ENCODE data around the gene NR1D1. TPM values are rescaled to one million over a fixed set of nuclear protein-coding genes. Genes with fewer than 3 reads are reported as not detected.
A peak's percentile ranks its signal among the peaks of the same experiment; 100 is the strongest.

The NR1D1 gene
- polyA plus RNA-seq, 1 of the 3 experiments (the other 2 are of a cell fraction), result 6.5 TPM

DNA sequence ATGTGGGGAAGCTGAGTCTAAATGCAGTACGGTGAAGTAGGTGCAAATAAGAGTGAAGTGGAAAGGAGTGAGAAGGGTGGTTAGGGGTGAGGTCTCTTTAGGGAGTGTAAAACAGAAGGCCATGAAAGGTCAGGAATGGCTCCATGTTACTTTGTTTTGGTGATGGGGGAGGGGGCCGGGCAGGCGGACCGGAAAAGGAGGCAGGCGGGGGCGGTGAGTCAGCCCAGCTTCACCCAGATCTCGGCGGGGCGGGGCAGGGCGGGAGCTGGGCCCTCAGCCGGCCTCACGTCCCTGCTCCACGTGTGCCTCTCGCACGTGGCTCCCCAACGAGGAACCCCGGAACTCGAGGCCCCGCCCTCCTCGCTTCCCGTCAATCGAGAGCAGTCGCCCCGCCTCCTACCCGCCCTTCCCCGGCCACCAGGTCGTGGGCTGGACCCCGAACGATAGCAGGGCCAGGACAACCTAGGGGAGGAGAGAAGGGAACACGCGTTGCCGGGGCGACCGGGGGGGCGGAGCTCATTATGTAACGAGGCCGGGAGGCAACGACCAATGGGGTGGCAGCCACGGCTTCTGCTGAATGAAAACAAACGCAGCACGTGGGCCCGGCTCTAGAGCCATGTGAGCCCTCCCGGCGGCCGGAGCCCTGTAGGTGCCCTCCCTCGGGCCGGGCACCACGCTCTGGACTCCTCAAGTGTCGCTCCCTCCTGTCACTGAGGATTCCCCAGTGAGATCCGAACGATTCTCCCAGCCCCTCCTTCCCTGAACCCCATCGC is 1.4 kb downstream of the NR1D1 start:
- Histone ChIP-seq H3K4me2 (peak overlapping the region; percentile 96), H3F3A (replicated peaks; ENCODE audit: insufficient read depth) (peaks cover 14% of the 10 kb centered on the region), H3K36me3 (replicated peaks in 1 of 2; ENCODE audit: control insufficient read depth in 1 of 2, insufficient read depth in 2 of 2, low read length in 1 of 2) (peaks cover 21 to 27% of the 10 kb centered on the region in 2 experiments), H3K4me3 (ENCODE audit: low read depth in 2 of 2, low read length in 1 of 2) (peak overlapping the region; percentile 73 to 96), H2AFZ (ENCODE audit: low read depth) (no peak overlapping the region), H3K4me1 (ENCODE audit: control insufficient read depth in 1 of 2, insufficient read depth in 2 of 2, low read depth in 1 of 2, low read length in 1 of 2) (peaks cover 14 to 28% of the 10 kb centered on the region in 2 experiments; a peak in 1 of 4 replicates), H3K9ac (peak overlapping the region; percentile 99), H3K27me3 (ENCODE audit: insufficient read depth) (no peaks in the 10 kb centered on the region), H3K79me2 (ENCODE audit: insufficient read depth) (peaks cover 31% of the 10 kb centered on the region), H4K20me1 (ENCODE audit: insufficient read depth) (0 out of 2 replicates have a peak, but pooled peaks cover 5% of the 10 kb centered on the region), H3K9me2 (no peaks in the 10 kb centered on the region), H3K27ac (ENCODE audit: low read depth in 2 of 2, low read length in 1 of 2) (peak overlapping the region; percentile 74 to 95), H3K9me3 (no peaks in the 10 kb centered on the region)
- CTCF ChIA-PET, result interaction anchor here (0.9 to 12.5 kb wide), 13 partner anchors 8 to 92 kb away, joined by 3 to 98 read pairs (median 4); partner anchors contain the start of gene RAPGEFL1
- peak; percentile 97 for DNase-seq
- 4% methylated on average over 25 of the region's 52 CpGs for WGBS (ENCODE audit: low lambda C conversion rate)
- POLR2A ChIA-PET, result interaction anchor here (1.4 to 3.3 kb wide), 3 partner anchors 14 to 120 kb away, joined by 3 to 25 read pairs (median 9); partner anchors contain the start of gene WIPF2
- TF ChIP-seq, protein P1, sequence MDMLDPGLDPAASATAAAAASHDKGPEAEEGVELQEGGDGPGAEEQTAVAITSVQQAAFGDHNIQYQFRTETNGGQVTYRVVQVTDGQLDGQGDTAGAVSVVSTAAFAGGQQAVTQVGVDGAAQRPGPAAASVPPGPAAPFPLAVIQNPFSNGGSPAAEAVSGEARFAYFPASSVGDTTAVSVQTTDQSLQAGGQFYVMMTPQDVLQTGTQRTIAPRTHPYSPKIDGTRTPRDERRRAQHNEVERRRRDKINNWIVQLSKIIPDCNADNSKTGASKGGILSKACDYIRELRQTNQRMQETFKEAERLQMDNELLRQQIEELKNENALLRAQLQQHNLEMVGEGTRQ (IDR thresholded peaks at IDR 0.05; ENCODE audit: borderline replicate concordance, low read depth, low read length), result 0 out of 2 replicates have a peak, but pooled peaks have one; percentile 4
- TF ChIP-seq SIN3A (IDR thresholded peaks at IDR 0.05; ENCODE audit: borderline replicate concordance, low read depth, low read length), result peak; percentile 87
- TF ChIP-seq, protein P2, sequence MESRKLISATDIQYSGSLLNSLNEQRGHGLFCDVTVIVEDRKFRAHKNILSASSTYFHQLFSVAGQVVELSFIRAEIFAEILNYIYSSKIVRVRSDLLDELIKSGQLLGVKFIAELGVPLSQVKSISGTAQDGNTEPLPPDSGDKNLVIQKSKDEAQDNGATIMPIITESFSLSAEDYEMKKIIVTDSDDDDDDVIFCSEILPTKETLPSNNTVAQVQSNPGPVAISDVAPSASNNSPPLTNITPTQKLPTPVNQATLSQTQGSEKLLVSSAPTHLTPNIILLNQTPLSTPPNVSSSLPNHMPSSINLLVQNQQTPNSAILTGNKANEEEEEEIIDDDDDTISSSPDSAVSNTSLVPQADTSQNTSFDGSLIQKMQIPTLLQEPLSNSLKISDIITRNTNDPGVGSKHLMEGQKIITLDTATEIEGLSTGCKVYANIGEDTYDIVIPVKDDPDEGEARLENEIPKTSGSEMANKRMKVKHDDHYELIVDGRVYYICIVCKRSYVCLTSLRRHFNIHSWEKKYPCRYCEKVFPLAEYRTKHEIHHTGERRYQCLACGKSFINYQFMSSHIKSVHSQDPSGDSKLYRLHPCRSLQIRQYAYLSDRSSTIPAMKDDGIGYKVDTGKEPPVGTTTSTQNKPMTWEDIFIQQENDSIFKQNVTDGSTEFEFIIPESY (IDR thresholded peaks at IDR 0.05; ENCODE audit: borderline replicate concordance, low read depth), result no peak
- peak; percentile 99 for TF ChIP-seq MXI1 (IDR thresholded peaks at IDR 0.05; ENCODE audit: low read depth, low read length)
- TF ChIP-seq TEAD4 (IDR thresholded peaks at IDR 0.05; ENCODE audit: borderline replicate concordance, insufficient read depth), result peak; percentile 47; the same call in 1 of the 2 replicates
- peak; percentile 82 for TF ChIP-seq JUND (IDR thresholded peaks at IDR 0.05)
- TF ChIP-seq TAF1 (IDR thresholded peaks at IDR 0.05; ENCODE audit: borderline replicate concordance, low read depth, low read length), result peak; percentile 47; the same call in 1 of the 2 replicates
- TF ChIP-seq, protein P3, sequence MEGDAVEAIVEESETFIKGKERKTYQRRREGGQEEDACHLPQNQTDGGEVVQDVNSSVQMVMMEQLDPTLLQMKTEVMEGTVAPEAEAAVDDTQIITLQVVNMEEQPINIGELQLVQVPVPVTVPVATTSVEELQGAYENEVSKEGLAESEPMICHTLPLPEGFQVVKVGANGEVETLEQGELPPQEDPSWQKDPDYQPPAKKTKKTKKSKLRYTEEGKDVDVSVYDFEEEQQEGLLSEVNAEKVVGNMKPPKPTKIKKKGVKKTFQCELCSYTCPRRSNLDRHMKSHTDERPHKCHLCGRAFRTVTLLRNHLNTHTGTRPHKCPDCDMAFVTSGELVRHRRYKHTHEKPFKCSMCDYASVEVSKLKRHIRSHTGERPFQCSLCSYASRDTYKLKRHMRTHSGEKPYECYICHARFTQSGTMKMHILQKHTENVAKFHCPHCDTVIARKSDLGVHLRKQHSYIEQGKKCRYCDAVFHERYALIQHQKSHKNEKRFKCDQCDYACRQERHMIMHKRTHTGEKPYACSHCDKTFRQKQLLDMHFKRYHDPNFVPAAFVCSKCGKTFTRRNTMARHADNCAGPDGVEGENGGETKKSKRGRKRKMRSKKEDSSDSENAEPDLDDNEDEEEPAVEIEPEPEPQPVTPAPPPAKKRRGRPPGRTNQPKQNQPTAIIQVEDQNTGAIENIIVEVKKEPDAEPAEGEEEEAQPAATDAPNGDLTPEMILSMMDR (IDR thresholded peaks at IDR 0.05), result no peak
- TF ChIP-seq RAD21 (IDR thresholded peaks at IDR 0.05; ENCODE audit: low read length), result no peak
- no peak; the same call in 1 of the 2 replicates for TF ChIP-seq POLR2AphosphoS5 (IDR thresholded peaks at IDR 0.05; ENCODE audit: low read depth, low read length)
- TF ChIP-seq FOSL2 (IDR thresholded peaks at IDR 0.05; ENCODE audit: borderline replicate concordance, low read depth), result peak; percentile 91
- no peak for TF ChIP-seq NRF1 (IDR thresholded peaks at IDR 0.05; ENCODE audit: low read depth, low read length)
- no peak; the same call in 1 of the 2 replicates for TF ChIP-seq SMC3 (IDR thresholded peaks at IDR 0.05; ENCODE audit: low read depth, low read length)
- TF ChIP-seq FOXJ3 (CRISPR knock-in tag; IDR thresholded peaks at IDR 0.05), result no peak
- TF ChIP-seq, protein P4, sequence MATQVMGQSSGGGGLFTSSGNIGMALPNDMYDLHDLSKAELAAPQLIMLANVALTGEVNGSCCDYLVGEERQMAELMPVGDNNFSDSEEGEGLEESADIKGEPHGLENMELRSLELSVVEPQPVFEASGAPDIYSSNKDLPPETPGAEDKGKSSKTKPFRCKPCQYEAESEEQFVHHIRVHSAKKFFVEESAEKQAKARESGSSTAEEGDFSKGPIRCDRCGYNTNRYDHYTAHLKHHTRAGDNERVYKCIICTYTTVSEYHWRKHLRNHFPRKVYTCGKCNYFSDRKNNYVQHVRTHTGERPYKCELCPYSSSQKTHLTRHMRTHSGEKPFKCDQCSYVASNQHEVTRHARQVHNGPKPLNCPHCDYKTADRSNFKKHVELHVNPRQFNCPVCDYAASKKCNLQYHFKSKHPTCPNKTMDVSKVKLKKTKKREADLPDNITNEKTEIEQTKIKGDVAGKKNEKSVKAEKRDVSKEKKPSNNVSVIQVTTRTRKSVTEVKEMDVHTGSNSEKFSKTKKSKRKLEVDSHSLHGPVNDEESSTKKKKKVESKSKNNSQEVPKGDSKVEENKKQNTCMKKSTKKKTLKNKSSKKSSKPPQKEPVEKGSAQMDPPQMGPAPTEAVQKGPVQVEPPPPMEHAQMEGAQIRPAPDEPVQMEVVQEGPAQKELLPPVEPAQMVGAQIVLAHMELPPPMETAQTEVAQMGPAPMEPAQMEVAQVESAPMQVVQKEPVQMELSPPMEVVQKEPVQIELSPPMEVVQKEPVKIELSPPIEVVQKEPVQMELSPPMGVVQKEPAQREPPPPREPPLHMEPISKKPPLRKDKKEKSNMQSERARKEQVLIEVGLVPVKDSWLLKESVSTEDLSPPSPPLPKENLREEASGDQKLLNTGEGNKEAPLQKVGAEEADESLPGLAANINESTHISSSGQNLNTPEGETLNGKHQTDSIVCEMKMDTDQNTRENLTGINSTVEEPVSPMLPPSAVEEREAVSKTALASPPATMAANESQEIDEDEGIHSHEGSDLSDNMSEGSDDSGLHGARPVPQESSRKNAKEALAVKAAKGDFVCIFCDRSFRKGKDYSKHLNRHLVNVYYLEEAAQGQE (IDR thresholded peaks at IDR 0.05; ENCODE audit: low read depth, low read length), result peak; percentile 62; the same call in 1 of the 2 replicates
- no peak for TF ChIP-seq RCOR1 (IDR thresholded peaks at IDR 0.05; ENCODE audit: low read length)
- TF ChIP-seq, protein P5, sequence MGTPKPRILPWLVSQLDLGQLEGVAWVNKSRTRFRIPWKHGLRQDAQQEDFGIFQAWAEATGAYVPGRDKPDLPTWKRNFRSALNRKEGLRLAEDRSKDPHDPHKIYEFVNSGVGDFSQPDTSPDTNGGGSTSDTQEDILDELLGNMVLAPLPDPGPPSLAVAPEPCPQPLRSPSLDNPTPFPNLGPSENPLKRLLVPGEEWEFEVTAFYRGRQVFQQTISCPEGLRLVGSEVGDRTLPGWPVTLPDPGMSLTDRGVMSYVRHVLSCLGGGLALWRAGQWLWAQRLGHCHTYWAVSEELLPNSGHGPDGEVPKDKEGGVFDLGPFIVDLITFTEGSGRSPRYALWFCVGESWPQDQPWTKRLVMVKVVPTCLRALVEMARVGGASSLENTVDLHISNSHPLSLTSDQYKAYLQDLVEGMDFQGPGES (IDR thresholded peaks at IDR 0.05; ENCODE audit: low read depth, low read length), result no peak
- no peak for TF ChIP-seq EZH2phosphoT487 (IDR thresholded peaks at IDR 0.05; ENCODE audit: borderline replicate concordance, low read depth)
- TF ChIP-seq EP300 (IDR thresholded peaks at IDR 0.05; ENCODE audit: borderline replicate concordance in 1 of 2, low read depth in 1 of 2, low read length in 1 of 2), result peak; percentile 16 to 81; a peak in 2 of 4 replicates
- no peak for TF ChIP-seq YY1 (IDR thresholded peaks at IDR 0.05; ENCODE audit: low read depth)
- no peak for TF ChIP-seq MEF2A (IDR thresholded peaks at IDR 0.05; ENCODE audit: borderline replicate concordance, low read depth)
- peak; percentile 51; the same call in 1 of the 2 replicates for TF ChIP-seq TCF12 (IDR thresholded peaks at IDR 0.05)
